Fibroblast of mammary gland (primary cell): ENCODE results near the gene CIAPIN1.
A peak's percentile ranks its signal among the peaks of the same experiment; 100 is the strongest.

ENCODE experiments used
- DNase-seq: peaks from one replicate; pipeline ENCODE4 v3.0.0-alpha.2; 2010; ENCODE audit warnings: low read depth
- H3K4me3 ChIP-seq: 2 replicates; pipeline ENCODE4 v1.5.1; 2011; ENCODE audit warnings: low read depth, mild to moderate bottlenecking, low read length, moderate library complexity; ENCODE audit not compliant: control insufficient read depth
- CTCF ChIP-seq: conservative IDR thresholded peaks from 2 replicates; pipeline ENCODE4 v1.5.1; 2011; ENCODE audit warnings: low read depth, low read length, inconsistent platforms; ENCODE audit not compliant: control insufficient read depth, insufficient read depth

Gene CIAPIN1

GRCh38 chr16:57382535-57383275, 64.5 kb downstream of the CIAPIN1 start:
- no peak for TF ChIP-seq CTCF
- H3K4me3 ChIP-seq = no peak overlapping the region
- no peak for DNase-seq

- TF ChIP-seq CTCF = no peak
- no peak for DNase-seq
- H3K4me3 ChIP-seq = no peak overlapping the region
These were observed 65.2 kb downstream of the CIAPIN1 start for GRCh38 chr16:57381791-57382534.

GRCh38 chr16:57380671-57381462, 66.3 kb downstream of the CIAPIN1 start:
- H3K4me3 ChIP-seq = no peak overlapping the region
- no peak for TF ChIP-seq CTCF
- DNase-seq = peak; percentile 26

GRCh38 chr16:57379579-57379978, 67.6 kb downstream of the CIAPIN1 start:
- TF ChIP-seq CTCF = no peak
- no peak overlapping the region for H3K4me3 ChIP-seq
- DNase-seq = no peak
